WTC11 (cell line): Measurements from ENCODE around the gene FRMD5. TPM values are rescaled to one million over a fixed set of nuclear protein-coding genes. Genes with fewer than 3 reads are reported as not detected.
"Not testable (repeated sequence)": the region's sequence is repeated elsewhere in the genome, so short reads cannot be mapped to it uniquely, and the experiment has no call there.

Source experiments
- ATAC-seq: fragments of 200-7000 bp; cut with Tn5 transposase; 2 replicates; pipeline ENCODE4 v1.10.0; 2021; ENCODE audit warnings: mild to moderate bottlenecking, moderate library complexity
- CTCF ChIA-PET: fragments of 300-600 bp; sonication (Branson Sonifier 250); formaldehyde crosslinking; loops from one replicate; lab custom pipeline; 2021; ENCODE audit warnings: antibody characterized with exemption; lab: Charles Lee
- POLR2A ChIA-PET: fragments of 350-600 bp; sonication (Branson Sonifier 250); formaldehyde crosslinking; loops from one replicate; lab custom pipeline; 2021; ENCODE audit warnings: antibody characterized with exemption; lab: Charles Lee
- DNase-seq: peaks from one replicate; pipeline ENCODE4 v3.0.0; 2021; ENCODE audit warnings: low spot score
- H3K27ac Mint-ChIP-seq: 2 replicates; pipeline ENCODE4 v1.8.0; 2021; ENCODE audit warnings: mixed read lengths
- H3K27me3 Mint-ChIP-seq: 2 replicates; pipeline ENCODE4 v1.8.0; 2021; ENCODE audit warnings: low read depth, mild to moderate bottlenecking, moderate library complexity, mixed read lengths
- H3K36me3 Mint-ChIP-seq: 2 replicates; pipeline ENCODE4 v1.8.0; 2021; ENCODE audit warnings: mixed read lengths
- H3K4me1 Mint-ChIP-seq: 2 replicates; pipeline ENCODE4 v1.8.0; 2022; ENCODE audit warnings: mixed read lengths
- H3K4me3 Mint-ChIP-seq: 2 replicates; pipeline ENCODE4 v1.8.0; 2021; ENCODE audit warnings: mild to moderate bottlenecking, moderate library complexity, mixed read lengths
- H3K9me3 Mint-ChIP-seq: 2 replicates; pipeline ENCODE4 v1.8.0; 2021; ENCODE audit warnings: mixed read lengths
- CREM ChIP-seq: sonication (generic); formaldehyde crosslinking; IDR thresholded peaks from 2 replicates; pipeline ENCODE4 v1.8.1; 2022; ENCODE audit warnings: mild to moderate bottlenecking, missing genetic modification reagents, moderate library complexity
- EMX1 ChIP-seq: fragments of 250-450 bp; sonication (Bioruptor Pico); IDR thresholded peaks from 2 replicates; pipeline ENCODE4 v1.8.0; 2021; ENCODE audit warnings: mild to moderate bottlenecking
- ETV6 ChIP-seq: sonication (generic); formaldehyde crosslinking; IDR thresholded peaks from 2 replicates; pipeline ENCODE4 v1.8.1; 2022; ENCODE audit warnings: mild to moderate bottlenecking, missing genetic modification reagents
- FOXK1 ChIP-seq: sonication (generic); formaldehyde crosslinking; IDR thresholded peaks from 2 replicates; pipeline ENCODE4 v1.8.0; 2022; ENCODE audit warnings: mild to moderate bottlenecking, moderate library complexity, missing genetic modification reagents
- GRHL2 ChIP-seq: fragments of 250-450 bp; sonication (Bioruptor Pico); IDR thresholded peaks from 2 replicates; pipeline ENCODE4 v1.8.0; 2022; ENCODE audit warnings: mild to moderate bottlenecking, moderate library complexity; ENCODE audit not compliant: insufficient replicate concordance, severe bottlenecking
- JUN ChIP-seq: sonication (generic); formaldehyde crosslinking; IDR thresholded peaks from 2 replicates; pipeline ENCODE4 v1.8.0; 2023; ENCODE audit warnings: mild to moderate bottlenecking, missing genetic modification reagents
- NFE2L1 ChIP-seq: sonication (generic); formaldehyde crosslinking; IDR thresholded peaks from 2 replicates; pipeline ENCODE4 v1.8.1; 2023; ENCODE audit warnings: missing genetic modification reagents
- SMAD3 ChIP-seq: sonication (generic); formaldehyde crosslinking; IDR thresholded peaks from 2 replicates; pipeline ENCODE4 v1.8.0; 2022; ENCODE audit warnings: missing genetic modification reagents, mild to moderate bottlenecking, borderline replicate concordance
- SP1 ChIP-seq: sonication (generic); formaldehyde crosslinking; conservative IDR thresholded peaks from 2 replicates; pipeline ENCODE4 v1.8.1; 2022; ENCODE audit warnings: missing genetic modification reagents
- TEAD1 ChIP-seq: sonication (generic); formaldehyde crosslinking; IDR thresholded peaks from 2 replicates; pipeline ENCODE4 v1.8.0; 2022; ENCODE audit warnings: mild to moderate bottlenecking, missing genetic modification reagents
- TP53 ChIP-seq: sonication (generic); formaldehyde crosslinking; IDR thresholded peaks from 2 replicates; pipeline ENCODE4 v1.8.1; 2023; ENCODE audit warnings: mild to moderate bottlenecking, missing genetic modification reagents
- ZNF416 ChIP-seq: fragments of 250-450 bp; sonication (Bioruptor Pico); IDR thresholded peaks from 2 replicates; pipeline ENCODE4 v1.9.0; 2021; ENCODE audit warnings: mild to moderate bottlenecking, inconsistent platforms
- total RNA-seq: library from RNA; stranded (reverse); gene quantifications from 3 replicates; pipeline ENCODE4 v1.2.3, GENCODE V29; 2021
- TF ChIP-seq, protein P1 (sequence below): fragments of 250-450 bp; sonication (Bioruptor Pico); IDR thresholded peaks from 2 replicates; pipeline ENCODE4 v2.1.2; 2022; ENCODE audit warnings: mild to moderate bottlenecking, moderate library complexity
- TF ChIP-seq, protein P2 (sequence below): fragments of 250-450 bp; sonication (Bioruptor Pico); IDR thresholded peaks from 2 replicates; pipeline ENCODE4 v1.8.0; 2021; ENCODE audit warnings: mild to moderate bottlenecking
- TF ChIP-seq, protein P3 (sequence below): fragments of 250-450 bp; sonication (Bioruptor Pico); IDR thresholded peaks from 2 replicates; pipeline ENCODE4 v1.9.0; 2021; ENCODE audit warnings: mild to moderate bottlenecking, borderline replicate concordance
- TF ChIP-seq, protein P4 (sequence below): sonication (generic); formaldehyde crosslinking; conservative IDR thresholded peaks from 2 replicates; pipeline ENCODE4 v1.8.1; 2022; ENCODE audit warnings: mild to moderate bottlenecking, missing genetic modification reagents
- TF ChIP-seq, protein P5 (sequence below): fragments of 250-450 bp; sonication (Bioruptor Pico); conservative IDR thresholded peaks from 2 replicates; pipeline ENCODE4 v1.9.0; 2021; ENCODE audit warnings: mild to moderate bottlenecking
- TF ChIP-seq, protein P6 (sequence below): sonication (generic); formaldehyde crosslinking; IDR thresholded peaks from 2 replicates; pipeline ENCODE4 v1.8.1; 2023; ENCODE audit warnings: mild to moderate bottlenecking, moderate library complexity, missing genetic modification reagents
- TF ChIP-seq, protein P7 (sequence below): sonication (generic); formaldehyde crosslinking; IDR thresholded peaks from 2 replicates; pipeline ENCODE4 v1.8.1; 2023; ENCODE audit warnings: mild to moderate bottlenecking, missing genetic modification reagents

Gene FRMD5
- total RNA-seq, 1 experiment from 2014 or later, result 14.1 TPM

DNA sequence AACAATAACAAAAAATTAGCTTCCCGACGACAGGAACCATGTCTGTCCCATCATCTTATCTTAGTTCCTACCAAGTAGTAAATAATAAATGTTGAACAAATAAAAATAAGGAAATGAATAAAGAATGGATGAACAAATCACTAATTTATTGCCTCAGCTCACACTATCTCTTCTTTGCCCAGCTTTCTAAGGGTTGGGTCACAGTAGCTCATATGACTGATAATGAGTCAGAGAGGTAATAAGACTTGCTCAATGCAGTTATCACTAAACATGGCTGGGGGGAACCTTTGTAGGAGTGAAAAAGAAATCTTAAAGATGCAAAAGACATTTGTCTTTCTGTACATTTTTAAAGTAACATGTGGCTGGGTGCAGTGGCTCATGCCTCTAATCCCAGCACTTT, 186.0 kb downstream of the FRMD5 start:
- DNase-seq (no peak), ATAC-seq (no peak)
- H3K27ac Mint-ChIP-seq, result no peak overlapping the region
- CTCF ChIA-PET, result interaction anchor here (1.3 kb wide), 1 partner anchor 79 kb away, joined by 3 read pairs; no protein-coding TSS in a partner anchor
- no peaks in the 10 kb centered on the region; the same call in 1 of the 2 replicates for H3K27me3 Mint-ChIP-seq
- no peaks in the 10 kb centered on the region for H3K36me3 Mint-ChIP-seq
- H3K4me1 Mint-ChIP-seq, result peaks cover 6% of the 10 kb centered on the region
- POLR2A ChIA-PET, result interaction anchor here (0.6 to 0.7 kb wide), 2 partner anchors 187 to 280 kb away, joined by 3 read pairs; partner anchors contain the start of gene GOLM2
- H3K9me3 Mint-ChIP-seq, result no peaks in the 10 kb centered on the region
- H3K4me3 Mint-ChIP-seq, result no peak overlapping the region
- TF ChIP-seq SMAD3 (CRISPR knock-in tag), result no peak
- TF ChIP-seq JUN (CRISPR knock-in tag), result no peak
- TF ChIP-seq, protein P1, sequence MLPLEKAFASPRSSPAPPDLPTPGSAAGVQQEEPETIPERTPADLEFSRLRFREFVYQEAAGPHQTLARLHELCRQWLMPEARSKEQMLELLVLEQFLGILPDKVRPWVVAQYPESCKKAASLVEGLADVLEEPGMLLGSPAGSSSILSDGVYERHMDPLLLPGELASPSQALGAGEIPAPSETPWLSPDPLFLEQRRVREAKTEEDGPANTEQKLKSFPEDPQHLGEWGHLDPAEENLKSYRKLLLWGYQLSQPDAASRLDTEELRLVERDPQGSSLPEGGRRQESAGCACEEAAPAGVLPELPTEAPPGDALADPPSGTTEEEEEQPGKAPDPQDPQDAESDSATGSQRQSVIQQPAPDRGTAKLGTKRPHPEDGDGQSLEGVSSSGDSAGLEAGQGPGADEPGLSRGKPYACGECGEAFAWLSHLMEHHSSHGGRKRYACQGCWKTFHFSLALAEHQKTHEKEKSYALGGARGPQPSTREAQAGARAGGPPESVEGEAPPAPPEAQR (CRISPR knock-in tag), result no peak
- no peak for TF ChIP-seq ZNF416 (CRISPR knock-in tag)
- TF ChIP-seq, protein P2, sequence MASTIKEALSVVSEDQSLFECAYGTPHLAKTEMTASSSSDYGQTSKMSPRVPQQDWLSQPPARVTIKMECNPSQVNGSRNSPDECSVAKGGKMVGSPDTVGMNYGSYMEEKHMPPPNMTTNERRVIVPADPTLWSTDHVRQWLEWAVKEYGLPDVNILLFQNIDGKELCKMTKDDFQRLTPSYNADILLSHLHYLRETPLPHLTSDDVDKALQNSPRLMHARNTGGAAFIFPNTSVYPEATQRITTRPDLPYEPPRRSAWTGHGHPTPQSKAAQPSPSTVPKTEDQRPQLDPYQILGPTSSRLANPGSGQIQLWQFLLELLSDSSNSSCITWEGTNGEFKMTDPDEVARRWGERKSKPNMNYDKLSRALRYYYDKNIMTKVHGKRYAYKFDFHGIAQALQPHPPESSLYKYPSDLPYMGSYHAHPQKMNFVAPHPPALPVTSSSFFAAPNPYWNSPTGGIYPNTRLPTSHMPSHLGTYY (CRISPR knock-in tag), result no peak

DNA sequence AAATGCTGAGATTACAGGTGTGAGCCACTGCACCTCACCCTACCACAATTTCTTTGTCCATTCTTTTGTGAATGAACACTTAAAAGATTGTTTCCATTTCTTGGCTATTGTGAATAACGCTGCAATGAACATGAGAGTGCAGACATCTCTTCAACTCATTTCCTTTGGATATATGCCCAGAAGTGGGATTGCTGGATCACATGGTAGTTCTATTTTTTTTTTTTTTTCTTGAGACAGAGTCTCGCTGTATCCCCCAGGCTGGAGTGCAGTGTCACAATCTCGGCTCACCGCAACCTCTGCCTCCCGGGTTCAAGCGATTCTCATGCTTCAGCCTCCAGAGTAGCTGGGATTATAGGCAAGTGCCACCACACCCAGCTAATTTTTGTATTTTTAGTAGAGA, 194.8 kb downstream of the FRMD5 start:
- H3K4me3 Mint-ChIP-seq, H3K9me3 Mint-ChIP-seq, POLR2A ChIA-PET, DNase-seq, H3K27me3 Mint-ChIP-seq, H3K27ac Mint-ChIP-seq, CTCF ChIA-PET, H3K36me3 Mint-ChIP-seq, ATAC-seq: not testable (repeated sequence)
- H3K4me1 Mint-ChIP-seq, result peaks cover 14% of the 10 kb centered on the region

DNA sequence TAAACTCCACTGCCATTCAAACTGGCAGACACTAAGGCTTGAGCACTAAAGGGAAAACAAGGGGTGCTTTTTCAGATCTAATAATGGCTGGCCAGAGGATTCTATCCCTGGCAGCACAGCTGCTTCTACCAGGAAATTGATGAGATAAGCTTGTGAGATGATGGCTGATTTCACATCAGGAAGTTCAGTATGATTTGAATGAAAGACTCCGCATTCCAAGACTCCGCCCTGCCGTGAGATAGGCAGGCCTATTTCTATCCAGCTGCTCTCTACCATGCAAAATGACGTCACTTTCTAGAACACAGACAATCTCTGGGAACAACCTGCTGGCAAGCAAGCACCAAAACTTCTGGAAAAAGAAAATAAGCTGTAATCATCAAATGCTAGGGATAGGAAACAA, 196.5 kb downstream of the FRMD5 start:
- ATAC-seq, result no peak
- no peaks in the 10 kb centered on the region for H3K36me3 Mint-ChIP-seq
- no peak overlapping the region for H3K27ac Mint-ChIP-seq
- no peak for DNase-seq
- H3K4me3 Mint-ChIP-seq, result no peak overlapping the region
- no peaks in the 10 kb centered on the region for H3K27me3 Mint-ChIP-seq
- no peaks in the 10 kb centered on the region for H3K9me3 Mint-ChIP-seq
- ChIA-PET POLR2A (no interaction called here), CTCF (no interaction called here)
- H3K4me1 Mint-ChIP-seq, result peaks cover 8% of the 10 kb centered on the region; the same call in 1 of the 2 replicates
- TF ChIP-seq CREM (CRISPR knock-in tag), result no peak
- TF ChIP-seq NFE2L1 (CRISPR knock-in tag), result no peak
- TF ChIP-seq EMX1 (CRISPR knock-in tag), result no peak
- no peak for TF ChIP-seq TEAD1 (CRISPR knock-in tag)
- TF ChIP-seq, protein P3, sequence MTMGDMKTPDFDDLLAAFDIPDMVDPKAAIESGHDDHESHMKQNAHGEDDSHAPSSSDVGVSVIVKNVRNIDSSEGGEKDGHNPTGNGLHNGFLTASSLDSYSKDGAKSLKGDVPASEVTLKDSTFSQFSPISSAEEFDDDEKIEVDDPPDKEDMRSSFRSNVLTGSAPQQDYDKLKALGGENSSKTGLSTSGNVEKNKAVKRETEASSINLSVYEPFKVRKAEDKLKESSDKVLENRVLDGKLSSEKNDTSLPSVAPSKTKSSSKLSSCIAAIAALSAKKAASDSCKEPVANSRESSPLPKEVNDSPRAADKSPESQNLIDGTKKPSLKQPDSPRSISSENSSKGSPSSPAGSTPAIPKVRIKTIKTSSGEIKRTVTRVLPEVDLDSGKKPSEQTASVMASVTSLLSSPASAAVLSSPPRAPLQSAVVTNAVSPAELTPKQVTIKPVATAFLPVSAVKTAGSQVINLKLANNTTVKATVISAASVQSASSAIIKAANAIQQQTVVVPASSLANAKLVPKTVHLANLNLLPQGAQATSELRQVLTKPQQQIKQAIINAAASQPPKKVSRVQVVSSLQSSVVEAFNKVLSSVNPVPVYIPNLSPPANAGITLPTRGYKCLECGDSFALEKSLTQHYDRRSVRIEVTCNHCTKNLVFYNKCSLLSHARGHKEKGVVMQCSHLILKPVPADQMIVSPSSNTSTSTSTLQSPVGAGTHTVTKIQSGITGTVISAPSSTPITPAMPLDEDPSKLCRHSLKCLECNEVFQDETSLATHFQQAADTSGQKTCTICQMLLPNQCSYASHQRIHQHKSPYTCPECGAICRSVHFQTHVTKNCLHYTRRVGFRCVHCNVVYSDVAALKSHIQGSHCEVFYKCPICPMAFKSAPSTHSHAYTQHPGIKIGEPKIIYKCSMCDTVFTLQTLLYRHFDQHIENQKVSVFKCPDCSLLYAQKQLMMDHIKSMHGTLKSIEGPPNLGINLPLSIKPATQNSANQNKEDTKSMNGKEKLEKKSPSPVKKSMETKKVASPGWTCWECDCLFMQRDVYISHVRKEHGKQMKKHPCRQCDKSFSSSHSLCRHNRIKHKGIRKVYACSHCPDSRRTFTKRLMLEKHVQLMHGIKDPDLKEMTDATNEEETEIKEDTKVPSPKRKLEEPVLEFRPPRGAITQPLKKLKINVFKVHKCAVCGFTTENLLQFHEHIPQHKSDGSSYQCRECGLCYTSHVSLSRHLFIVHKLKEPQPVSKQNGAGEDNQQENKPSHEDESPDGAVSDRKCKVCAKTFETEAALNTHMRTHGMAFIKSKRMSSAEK (CRISPR knock-in tag), result no peak
- no peak for TF ChIP-seq GRHL2 (CRISPR knock-in tag)
- TF ChIP-seq, protein P4, sequence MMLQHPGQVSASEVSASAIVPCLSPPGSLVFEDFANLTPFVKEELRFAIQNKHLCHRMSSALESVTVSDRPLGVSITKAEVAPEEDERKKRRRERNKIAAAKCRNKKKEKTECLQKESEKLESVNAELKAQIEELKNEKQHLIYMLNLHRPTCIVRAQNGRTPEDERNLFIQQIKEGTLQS, result no peak
- TF ChIP-seq ETV6 (CRISPR knock-in tag), result no peak
- TF ChIP-seq, protein P5, sequence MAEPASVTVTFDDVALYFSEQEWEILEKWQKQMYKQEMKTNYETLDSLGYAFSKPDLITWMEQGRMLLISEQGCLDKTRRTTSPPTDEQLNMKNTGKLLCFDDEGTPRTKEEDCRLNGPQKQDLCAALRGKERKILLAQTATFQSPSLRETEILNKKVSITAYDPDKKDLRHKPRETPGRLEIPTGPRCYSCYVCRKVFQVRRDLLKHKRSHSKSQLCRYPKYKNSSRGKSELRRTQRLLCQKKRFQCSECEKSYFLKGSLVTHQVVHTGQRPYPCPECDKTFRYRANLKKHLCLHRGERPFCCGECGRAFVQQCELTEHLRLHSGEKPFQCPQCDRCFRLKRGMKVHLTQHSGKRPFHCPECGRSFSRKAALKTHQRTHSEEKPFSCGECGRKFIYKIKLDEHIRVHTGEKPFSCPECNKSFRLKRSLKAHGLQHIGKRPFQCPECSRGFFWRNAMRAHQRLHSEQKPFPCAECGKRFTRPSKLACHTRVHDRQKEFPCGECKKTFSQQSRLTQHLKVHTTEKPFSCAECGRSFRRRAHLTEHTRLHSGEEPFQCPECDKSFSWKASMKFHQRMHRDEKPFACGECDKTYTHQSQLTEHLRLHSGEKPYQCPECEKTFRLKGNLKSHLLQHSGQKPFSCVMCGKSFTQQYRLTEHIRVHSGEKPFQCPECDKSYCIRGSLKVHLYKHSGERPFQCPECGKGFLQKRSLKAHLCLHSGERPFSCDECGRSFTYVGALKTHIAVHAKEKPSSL, result no peak
- no peak for TF ChIP-seq TP53 (CRISPR knock-in tag)
- TF ChIP-seq FOXK1 (CRISPR knock-in tag), result no peak
- TF ChIP-seq SP1 (CRISPR knock-in tag), result no peak
- TF ChIP-seq, protein P6, sequence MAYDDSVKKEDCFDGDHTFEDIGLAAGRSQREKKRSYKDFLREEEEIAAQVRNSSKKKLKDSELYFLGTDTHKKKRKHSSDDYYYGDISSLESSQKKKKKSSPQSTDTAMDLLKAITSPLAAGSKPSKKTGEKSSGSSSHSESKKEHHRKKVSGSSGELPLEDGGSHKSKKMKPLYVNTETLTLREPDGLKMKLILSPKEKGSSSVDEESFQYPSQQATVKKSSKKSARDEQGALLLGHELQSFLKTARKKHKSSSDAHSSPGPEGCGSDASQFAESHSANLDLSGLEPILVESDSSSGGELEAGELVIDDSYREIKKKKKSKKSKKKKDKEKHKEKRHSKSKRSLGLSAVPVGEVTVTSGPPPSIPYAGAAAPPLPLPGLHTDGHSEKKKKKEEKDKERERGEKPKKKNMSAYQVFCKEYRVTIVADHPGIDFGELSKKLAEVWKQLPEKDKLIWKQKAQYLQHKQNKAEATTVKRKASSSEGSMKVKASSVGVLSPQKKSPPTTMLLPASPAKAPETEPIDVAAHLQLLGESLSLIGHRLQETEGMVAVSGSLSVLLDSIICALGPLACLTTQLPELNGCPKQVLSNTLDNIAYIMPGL, result no peak
- TF ChIP-seq, protein P7, sequence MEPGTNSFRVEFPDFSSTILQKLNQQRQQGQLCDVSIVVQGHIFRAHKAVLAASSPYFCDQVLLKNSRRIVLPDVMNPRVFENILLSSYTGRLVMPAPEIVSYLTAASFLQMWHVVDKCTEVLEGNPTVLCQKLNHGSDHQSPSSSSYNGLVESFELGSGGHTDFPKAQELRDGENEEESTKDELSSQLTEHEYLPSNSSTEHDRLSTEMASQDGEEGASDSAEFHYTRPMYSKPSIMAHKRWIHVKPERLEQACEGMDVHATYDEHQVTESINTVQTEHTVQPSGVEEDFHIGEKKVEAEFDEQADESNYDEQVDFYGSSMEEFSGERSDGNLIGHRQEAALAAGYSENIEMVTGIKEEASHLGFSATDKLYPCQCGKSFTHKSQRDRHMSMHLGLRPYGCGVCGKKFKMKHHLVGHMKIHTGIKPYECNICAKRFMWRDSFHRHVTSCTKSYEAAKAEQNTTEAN (CRISPR knock-in tag), result no peak
